ENCODE results near the gene GFOD1.

Gene GFOD1

GRCh38 chr6:13372076-13372475, 115.3 kb downstream of the GFOD1 start:
- no peak for DNase-seq

- no peak for DNase-seq
Observed at GRCh38 chr6:13371421-13372072, 115.9 kb downstream of the GFOD1 start.

- no peak for DNase-seq
Observed at GRCh38 chr6:13370623-13371022, 116.8 kb downstream of the GFOD1 start.

- DNase-seq: no peak
Observed at GRCh38 chr6:13369591-13369990, 117.8 kb downstream of the GFOD1 start.

GRCh38 chr6:13368731-13369115, 118.7 kb downstream of the GFOD1 start:
- no peak for DNase-seq

GRCh38 chr6:13368079-13368730, 119.2 kb downstream of the GFOD1 start:
- no peak for DNase-seq

DNA sequence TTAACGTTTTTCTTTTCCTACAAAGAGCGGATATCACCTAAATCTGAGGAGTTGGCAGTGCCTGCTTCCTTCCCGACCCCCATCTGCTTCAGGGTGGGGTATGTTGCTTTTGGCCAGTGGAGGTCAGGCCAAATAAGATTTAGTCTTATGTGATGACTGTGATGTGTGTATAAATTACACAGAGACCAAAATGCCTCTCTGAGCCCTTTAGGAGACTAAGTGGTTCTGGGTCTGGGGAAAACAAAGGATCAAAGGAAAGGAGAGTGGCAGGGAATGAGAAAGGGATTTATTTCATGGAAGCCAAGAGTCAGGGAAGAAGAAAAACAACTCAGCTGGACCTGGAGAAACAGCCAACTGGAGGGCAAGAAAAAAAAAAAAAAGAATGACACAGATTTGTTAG, 120.0 kb downstream of the GFOD1 start:
- DNase-seq: no peak

GRCh38 chr6:13365320-13365719, 122.1 kb downstream of the GFOD1 start:
- DNase-seq: no peak

DNA sequence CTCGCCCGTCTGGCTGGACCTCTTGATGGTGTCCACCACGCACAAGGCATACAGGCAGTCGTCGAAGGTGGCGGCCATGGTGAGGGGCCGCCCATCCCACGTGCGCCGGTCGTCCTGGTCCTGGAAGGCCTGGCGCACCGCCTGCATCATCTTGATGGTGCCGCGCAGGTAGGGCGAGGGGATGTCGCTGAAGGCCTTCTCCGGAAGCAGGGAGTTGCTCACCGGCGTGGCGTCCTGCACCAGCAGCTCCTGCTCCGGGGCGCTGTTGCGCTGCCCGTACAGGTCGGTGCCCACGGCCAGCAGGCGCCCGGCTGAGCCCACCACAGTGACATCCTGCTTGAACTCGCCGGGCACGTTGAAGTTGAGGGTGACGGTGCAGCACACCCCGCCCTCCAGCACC, 122.6 kb downstream of the GFOD1 start:
- no peak for DNase-seq

- DNase-seq: no peak
Observed at GRCh38 chr6:13362412-13362811, 125.0 kb downstream of the GFOD1 start.

DNA sequence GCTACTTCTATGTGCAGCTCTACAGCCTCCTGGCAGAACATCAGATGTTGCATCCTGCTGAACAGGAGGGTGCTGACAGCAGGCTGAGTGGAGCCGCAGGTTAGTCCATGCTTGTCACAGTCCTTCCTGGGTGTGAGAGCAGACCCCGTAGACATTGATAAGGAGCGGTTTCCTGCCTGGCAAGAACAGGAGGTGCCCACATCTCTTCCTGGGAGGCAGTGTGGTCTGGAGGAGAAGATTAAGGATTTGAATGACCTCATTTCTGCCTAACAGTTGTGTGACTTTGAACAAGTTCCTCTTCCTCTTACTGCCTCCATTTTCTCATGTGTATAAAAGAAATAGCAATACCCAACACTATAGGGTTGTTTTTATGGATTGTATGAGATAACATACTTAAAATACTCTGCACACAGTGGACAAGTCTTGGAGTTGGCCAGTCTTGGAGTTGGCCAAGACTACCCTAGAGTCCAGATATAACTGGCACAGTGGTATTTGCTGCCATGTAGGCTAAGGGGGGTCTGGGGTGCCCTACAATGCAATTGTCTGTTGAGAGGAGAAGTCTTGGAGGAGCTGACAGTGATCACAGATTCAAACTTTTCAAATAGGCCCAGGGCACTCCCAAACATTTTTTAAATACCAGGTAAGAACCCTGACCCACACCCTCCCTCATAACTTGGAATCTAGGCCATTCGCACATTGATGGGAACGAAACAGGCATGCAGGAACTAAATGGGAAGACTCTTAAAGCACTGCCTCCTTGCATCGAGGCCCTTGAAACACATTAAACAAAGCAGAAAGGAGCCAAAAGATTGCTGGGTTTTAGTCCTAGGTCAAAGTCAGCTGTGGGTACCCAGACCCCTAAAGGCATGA, 126.5 kb downstream of the GFOD1 start:
- DNase-seq: no peak

DNA sequence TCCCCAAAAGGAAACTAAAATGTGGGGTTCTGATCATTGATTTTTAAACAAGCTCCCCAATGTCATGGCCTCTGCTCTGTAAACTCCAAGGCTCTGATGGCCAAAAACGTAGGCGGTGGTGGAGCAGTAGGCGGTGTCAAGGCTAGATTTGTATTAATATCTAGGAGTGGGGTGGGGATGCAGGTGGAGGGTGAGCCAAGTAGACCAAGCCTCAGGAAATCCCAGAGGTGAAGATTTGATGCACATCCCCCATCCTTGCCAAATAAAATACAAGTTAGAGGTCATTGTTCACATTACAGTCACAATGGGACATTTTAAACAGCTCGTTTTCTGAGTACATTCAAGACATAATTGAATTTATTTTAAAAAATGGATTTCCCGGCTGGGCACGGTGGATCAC, 128.1 kb downstream of the GFOD1 start:
- DNase-seq: no peak

- DNase-seq: no peak
Observed at GRCh38 chr6:13358511-13358910, 128.9 kb downstream of the GFOD1 start.

- no peak for DNase-seq
Observed at GRCh38 chr6:13357551-13358075, 129.8 kb downstream of the GFOD1 start.

GRCh38 chr6:13355999-13356785, 131.2 kb downstream of the GFOD1 start:
- DNase-seq: no peak

DNA sequence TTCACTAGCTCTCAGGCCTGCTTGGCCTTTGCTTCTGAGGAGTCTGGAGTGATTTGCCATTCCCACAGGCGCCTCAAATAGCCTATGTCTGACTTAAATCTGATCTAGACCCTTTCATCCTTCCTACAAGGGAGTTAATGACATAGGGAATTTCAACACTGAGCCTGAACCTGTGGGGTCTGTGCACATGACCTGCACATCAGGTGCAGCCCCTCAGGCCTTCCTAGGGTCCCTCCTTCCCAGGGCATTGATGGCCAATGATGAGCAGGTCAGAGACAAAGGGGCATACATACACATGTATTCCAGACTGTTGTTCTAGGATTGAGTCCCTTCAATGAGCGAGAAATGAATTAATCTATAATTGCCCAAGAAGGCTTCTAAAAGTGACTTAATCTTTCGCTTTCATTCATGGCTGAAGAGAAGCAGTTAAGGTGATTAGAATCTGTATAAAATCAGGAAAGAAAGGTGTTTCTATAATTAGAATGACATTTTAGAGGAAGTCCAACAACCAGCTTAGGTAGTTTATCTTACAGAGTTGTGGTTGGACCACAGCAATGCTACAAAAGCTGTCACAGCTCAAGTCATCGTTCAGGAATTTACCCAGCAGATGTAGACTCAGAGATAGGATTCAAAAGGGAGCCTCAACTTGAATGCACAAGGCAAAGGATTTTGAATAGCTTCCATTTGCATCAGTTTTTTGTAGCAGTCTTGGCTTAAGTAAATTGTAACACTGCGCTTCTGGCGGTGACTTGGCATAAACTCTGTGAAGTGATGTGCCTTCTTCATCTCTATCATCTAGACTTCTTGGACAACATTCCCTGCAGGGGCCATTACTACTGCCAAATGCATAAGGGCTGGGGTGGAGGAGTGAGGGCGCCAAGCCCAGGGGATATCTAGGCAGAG, 132.1 kb downstream of the GFOD1 start:
- DNase-seq: no peak

GRCh38 chr6:13354331-13355042, 132.9 kb downstream of the GFOD1 start:
- no peak for DNase-seq

DNA sequence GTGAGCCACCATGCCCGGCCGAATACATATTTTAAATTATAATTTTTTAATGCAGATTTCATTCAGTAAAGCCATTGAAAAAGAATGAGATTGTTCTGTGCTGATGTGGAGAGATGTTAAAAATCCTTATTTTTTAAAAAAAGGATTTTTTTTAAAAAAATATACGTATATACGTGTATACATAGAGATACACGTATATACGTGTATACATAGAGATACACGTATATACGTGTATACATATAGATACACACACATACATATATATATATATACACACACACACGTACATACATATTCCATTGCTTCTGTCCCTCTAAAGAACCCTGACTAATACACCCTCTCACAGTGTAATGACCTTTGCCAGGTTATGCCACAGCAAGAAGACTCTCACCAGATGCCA, 135.2 kb downstream of the GFOD1 start:
- DNase-seq: no peak

DNA sequence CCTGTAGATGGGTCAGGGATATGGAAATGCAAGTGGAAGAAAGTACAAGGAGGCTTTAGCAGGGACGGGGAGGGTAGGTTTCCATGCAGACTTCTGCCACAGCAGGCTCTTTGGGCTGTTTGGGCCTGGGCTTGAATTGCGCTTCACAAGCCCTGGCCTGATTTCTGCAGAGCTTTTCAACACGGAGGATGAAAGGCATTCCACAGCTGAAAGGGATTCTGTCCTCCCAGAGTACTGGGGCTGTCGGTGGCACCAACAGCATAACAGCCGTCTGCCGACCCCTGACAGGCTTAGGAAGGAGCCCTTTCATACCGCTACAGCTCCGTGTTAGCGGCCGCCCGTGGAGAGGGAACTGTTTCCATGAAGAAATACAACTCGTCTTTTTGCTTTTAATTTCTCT, 136.1 kb downstream of the GFOD1 start:
- DNase-seq: no peak

DNA sequence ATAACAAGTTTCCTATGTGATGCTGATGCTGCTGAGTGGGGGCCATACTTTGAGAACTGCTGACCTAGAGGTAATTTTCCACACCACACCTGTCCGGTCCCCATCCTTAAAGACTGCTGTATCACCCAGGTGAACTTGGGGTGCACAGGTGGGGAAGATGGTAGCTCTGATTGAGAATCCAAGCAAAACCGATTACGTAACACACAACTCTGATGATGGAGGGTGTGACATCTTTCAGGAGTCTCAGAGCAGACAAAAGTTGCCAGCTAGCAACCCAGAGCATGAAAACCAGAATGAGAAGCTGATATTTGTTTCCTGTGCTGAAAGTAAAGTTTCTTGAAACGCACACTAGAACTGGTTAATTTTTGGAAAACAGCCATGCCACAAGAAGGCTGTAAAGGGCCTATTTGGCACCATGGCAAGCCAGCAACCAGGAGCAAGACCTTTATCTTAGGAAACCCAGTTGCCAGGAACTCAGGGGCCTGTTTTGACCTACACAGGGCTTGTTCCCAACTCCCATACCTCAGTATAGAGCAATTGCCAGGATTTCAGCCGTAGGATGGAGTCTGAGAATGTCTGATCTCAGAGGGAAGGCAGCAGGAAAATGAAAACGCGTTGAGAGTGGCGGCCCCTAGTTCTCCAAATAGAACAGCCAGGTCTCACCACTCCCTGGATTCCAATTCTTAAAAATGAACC, 137.4 kb downstream of the GFOD1 start:
- DNase-seq: no peak

Data from NCI-H1436 treated with DMSO at 0.1 percent for 48 hours (cell line).